Measurements from ENCODE around the gene C5orf15. TPM values are rescaled to one million over a fixed set of nuclear protein-coding genes. Genes with fewer than 3 reads are reported as not detected.
"Not testable (repeated sequence)": the region's sequence is repeated elsewhere in the genome, so short reads cannot be mapped to it uniquely, and the experiment has no call there.

C5orf15 gene
- total RNA-seq, 1 donor from 2014 or later, result 70.2 TPM

- no peak for DNase-seq (ENCODE audit: low read depth)
- no peak for TF ChIP-seq CTCF (IDR thresholded peaks at IDR 0.05; ENCODE audit: insufficient read depth, low read length, poor library complexity, severe bottlenecking)
- no peak overlapping the region for H3K4me3 ChIP-seq (ENCODE audit: low read depth, low read length)
- no peaks in the 10 kb centered on the region for H3K36me3 ChIP-seq (ENCODE audit: control insufficient read depth, insufficient read depth, low read length)
- no peaks in the 10 kb centered on the region for H3K27me3 ChIP-seq (ENCODE audit: control insufficient read depth, insufficient read depth, low read length)
Observed at GRCh38 chr5:133942614-133943474, 25.6 kb downstream of the C5orf15 start.

GRCh38 chr5:133941456-133942196, 26.8 kb downstream of the C5orf15 start:
- Histone ChIP-seq H3K27me3 (ENCODE audit: control insufficient read depth, insufficient read depth, low read length) (no peaks in the 10 kb centered on the region), H3K36me3 (ENCODE audit: control insufficient read depth, insufficient read depth, low read length) (no peaks in the 10 kb centered on the region), H3K4me3 (ENCODE audit: low read depth, low read length) (no peak overlapping the region)
- DNase-seq (ENCODE audit: low read depth), result no peak
- TF ChIP-seq CTCF (IDR thresholded peaks at IDR 0.05; ENCODE audit: insufficient read depth, low read length, poor library complexity, severe bottlenecking), result no peak

GRCh38 chr5:133939668-133940067, 28.8 kb downstream of the C5orf15 start:
- TF ChIP-seq CTCF (IDR thresholded peaks at IDR 0.05; ENCODE audit: insufficient read depth, low read length, poor library complexity, severe bottlenecking), result no peak
- Histone ChIP-seq H3K36me3 (ENCODE audit: control insufficient read depth, insufficient read depth, low read length) (no peaks in the 10 kb centered on the region), H3K27me3 (ENCODE audit: control insufficient read depth, insufficient read depth, low read length) (no peaks in the 10 kb centered on the region), H3K4me3 (ENCODE audit: low read depth, low read length) (no peak overlapping the region)
- DNase-seq (ENCODE audit: low read depth), result no peak

GRCh38 chr5:133938929-133939328, 29.5 kb downstream of the C5orf15 start:
- Histone ChIP-seq H3K4me3 (ENCODE audit: low read depth, low read length) (no peak overlapping the region), H3K36me3 (ENCODE audit: control insufficient read depth, insufficient read depth, low read length) (no peaks in the 10 kb centered on the region), H3K27me3 (ENCODE audit: control insufficient read depth, insufficient read depth, low read length) (no peaks in the 10 kb centered on the region)
- TF ChIP-seq CTCF (IDR thresholded peaks at IDR 0.05; ENCODE audit: insufficient read depth, low read length, poor library complexity, severe bottlenecking), result no peak
- DNase-seq (ENCODE audit: low read depth), result no peak

DNA sequence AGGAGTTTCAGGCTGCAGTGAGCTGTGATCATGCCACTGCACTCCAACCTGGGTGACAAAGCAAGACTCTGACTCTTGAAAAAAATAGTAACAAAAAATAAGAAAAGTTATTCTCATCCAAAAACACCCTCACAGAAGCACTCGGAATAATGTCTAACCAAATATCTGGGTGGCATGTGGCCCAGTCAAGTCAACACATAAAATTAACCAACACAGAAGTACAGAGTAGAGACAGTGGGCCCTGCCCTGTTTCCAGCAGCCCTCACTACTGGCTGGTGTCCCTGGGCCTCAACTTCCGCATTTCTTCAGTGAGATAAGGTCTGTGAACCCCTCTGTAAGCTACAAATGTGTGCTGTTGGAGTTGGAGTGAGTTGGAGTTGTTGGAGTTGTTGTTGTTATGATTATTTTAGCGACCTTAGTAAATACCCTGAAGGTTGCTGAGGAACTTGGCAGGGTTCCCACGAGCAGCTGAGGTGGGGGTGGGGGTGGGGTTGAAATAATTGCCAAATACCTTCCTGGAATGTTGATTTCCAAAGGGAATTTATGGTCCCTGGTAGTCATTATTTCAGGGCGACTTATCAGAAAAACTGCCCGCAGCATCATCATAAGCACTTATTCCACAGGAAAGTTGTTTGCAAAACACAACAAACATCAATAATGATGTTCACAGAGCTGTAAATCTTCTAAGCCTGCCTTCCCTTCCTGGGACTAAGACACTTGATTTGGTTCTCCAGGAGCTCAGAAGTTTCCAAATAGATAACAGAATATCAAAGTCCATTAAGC, 30.2 kb downstream of the C5orf15 start:
- DNase-seq (ENCODE audit: low read depth), result no peak
- Histone ChIP-seq H3K36me3 (ENCODE audit: control insufficient read depth, insufficient read depth, low read length) (no peaks in the 10 kb centered on the region), H3K4me3 (ENCODE audit: low read depth, low read length) (no peak overlapping the region), H3K27me3 (ENCODE audit: control insufficient read depth, insufficient read depth, low read length) (no peaks in the 10 kb centered on the region)
- no peak for TF ChIP-seq CTCF (IDR thresholded peaks at IDR 0.05; ENCODE audit: insufficient read depth, low read length, poor library complexity, severe bottlenecking)

GRCh38 chr5:133937628-133938027, 30.8 kb downstream of the C5orf15 start:
- not testable (repeated sequence) for DNase-seq (ENCODE audit: low read depth); H3K36me3 ChIP-seq (ENCODE audit: control insufficient read depth, insufficient read depth, low read length); H3K27me3 ChIP-seq (ENCODE audit: control insufficient read depth, insufficient read depth, low read length); H3K4me3 ChIP-seq (ENCODE audit: low read depth, low read length)

All from kidney epithelial cell (primary cell).